K562 (cell line): Measurements from ENCODE around the gene KCTD21. TPM values are rescaled to one million over a fixed set of nuclear protein-coding genes. Genes with fewer than 3 reads are reported as not detected.
A peak's percentile ranks its signal among the peaks of the same experiment; 100 is the strongest.

Source experiments
- ATAC-seq: fragments of 200-7000 bp; cut with Tn5 transposase; 3 replicates; pipeline ENCODE4 v1.9.1; 2020; ENCODE audit warnings: moderate library complexity
- BruUV-seq: library from RNA; stranded (reverse); fragments of 400-500 nt; replicated peaks from 2 replicates; lab custom pipeline; 2021; lab: Mats Ljungman, UMichigan
- CTCF ChIA-PET: fragments of 300-600 bp; formaldehyde crosslinking; extraction: SDS; loops from one replicate; lab custom pipeline; 2021; ENCODE audit warnings: low intra/inter-chr PET ratio; lab: Yijun Ruan, JAX
- POLR2A ChIA-PET: fragments of 300-600, 350-650 bp; sonication (Branson Sonifier 250); formaldehyde crosslinking; extraction: SDS; loops from one replicate; lab custom pipeline; 2021; ENCODE audit warnings: antibody characterized with exemption, inconsistent platforms; lab: Yijun Ruan, JAX
- DNase-seq, 4 experiments: peaks; one replicate each; pipeline versions ENCODE4 v3.0.0 to v3.0.0-alpha.2; 2011 to 2018; ENCODE audit warnings: low spot score in 3 of 4, mixed read lengths in 3 of 4; ENCODE audit errors: extremely low read depth in 1 of 4
- FAIRE-seq: peaks from 2 replicates; lab custom pipeline; 2011; peaks lifted over from hg19 to GRCh38; lab: Jason Lieb, UNC
- H2AFZ ChIP-seq: 2 replicates; pipeline ENCODE4 v1.6.0; 2011; ENCODE audit warnings: low read depth, low read length, control low read depth, inconsistent platforms
- H3K27ac ChIP-seq: fragments of 200-600 bp; 3 replicates; pipeline ENCODE4 v1.8.0; 2011; ENCODE audit warnings: low read depth, mild to moderate bottlenecking, control low read depth, inconsistent platforms, low read length, moderate library complexity, mixed read lengths; ENCODE audit errors: extremely low read depth
- H3K27me3 ChIP-seq, 2 experiments: fragments of 300-600 bp in 1 of 2; 2 replicates in 1 of 2; 3 replicates in 1 of 2; pipeline versions ENCODE4 v1.6.0 to v1.8.0; 2011; ENCODE audit warnings: inconsistent platforms in 2 of 2, low read length in 2 of 2, mild to moderate bottlenecking in 1 of 2, mixed read lengths in 1 of 2, moderate library complexity in 1 of 2; ENCODE audit not compliant: control insufficient read depth in 2 of 2, insufficient read depth in 2 of 2
- H3K36me3 ChIP-seq: fragments of 300-600 bp; 3 replicates; pipeline ENCODE4 v1.8.0; 2011; ENCODE audit warnings: mild to moderate bottlenecking, low read length, inconsistent platforms; ENCODE audit not compliant: control insufficient read depth, insufficient read depth
- H3K4me1 ChIP-seq, 2 experiments: fragments of 200-600 bp in 1 of 2; replicated peaks in 1 of 2; 2 replicates in 1 of 2; 3 replicates in 1 of 2; pipeline versions ENCODE4 v1.5.1 to v1.8.0; 2011; ENCODE audit warnings: inconsistent platforms in 2 of 2, low read length in 2 of 2, mild to moderate bottlenecking in 1 of 2, mixed read lengths in 1 of 2, moderate library complexity in 1 of 2; ENCODE audit not compliant: control insufficient read depth in 2 of 2, insufficient read depth in 2 of 2
- H3K4me2 ChIP-seq: 2 replicates; pipeline ENCODE4 v1.6.1; 2011; ENCODE audit warnings: low read length, control low read depth, inconsistent platforms, mixed read lengths; ENCODE audit not compliant: insufficient read depth
- H3K4me3 ChIP-seq: fragments of 200-600 bp; sonication (generic), shearing (Covaris generic); 2 replicates; pipeline ENCODE4 v1.5.1; 2016; ENCODE audit warnings: control low read depth, inconsistent platforms
- H3K79me2 ChIP-seq: fragments of 200-600 bp; 3 replicates; pipeline ENCODE4 v1.8.0; 2011; ENCODE audit warnings: low read length, inconsistent platforms; ENCODE audit not compliant: control insufficient read depth, insufficient read depth
- H3K9ac ChIP-seq, 2 experiments: 2 replicates each; pipeline versions ENCODE4 v1.6.0 to v1.6.1; 2011; ENCODE audit warnings: low read depth in 2 of 2, low read length in 2 of 2, control low read depth in 1 of 2, inconsistent platforms in 1 of 2, mild to moderate bottlenecking in 1 of 2, mixed read lengths in 1 of 2; ENCODE audit not compliant: insufficient read depth in 1 of 2
- H3K9me1 ChIP-seq: one replicate; pipeline ENCODE4 v1.6.0; 2011; ENCODE audit warnings: inconsistent platforms, mild to moderate bottlenecking, low read length, moderate library complexity; ENCODE audit not compliant: control insufficient read depth, insufficient read depth
- H3K9me3 ChIP-seq: replicated peaks from 2 replicates; pipeline ENCODE4 v1.5.1; 2011; ENCODE audit warnings: low read depth, low read length, inconsistent platforms; ENCODE audit not compliant: control insufficient read depth, insufficient read depth
- H4K20me1 ChIP-seq: replicated peaks from 2 replicates; pipeline ENCODE4 v1.6.1; 2011; ENCODE audit warnings: low read length, inconsistent platforms, mixed read lengths; ENCODE audit not compliant: control insufficient read depth, insufficient read depth
- BRCA1 ChIP-seq, 2 experiments: fragments of 450-650 bp in 1 of 2; sonication (generic) in 1 of 2; formaldehyde crosslinking in 1 of 2; IDR thresholded peaks; 2 replicates each; pipeline versions ENCODE4 v1.5.0 to v1.6.1; 2017 to 2020; ENCODE audit warnings: mild to moderate bottlenecking in 1 of 2, missing genetic modification reagents in 1 of 2
- BRD9 ChIP-seq: fragments of 450-650 bp; IDR thresholded peaks from 2 replicates; pipeline ENCODE4 v1.6.1; 2018; ENCODE audit warnings: low read depth; ENCODE audit not compliant: partially characterized antibody
- GTF3C2 ChIP-seq: IDR thresholded peaks from 3 replicates; pipeline ENCODE4 v1.6.1; 2011; ENCODE audit warnings: borderline replicate concordance, mild to moderate bottlenecking, moderate library complexity; ENCODE audit not compliant: insufficient read length; ENCODE audit errors: extremely low read depth
- HDAC2 ChIP-seq: fragments of 450-650 bp; IDR thresholded peaks from 2 replicates; pipeline ENCODE4 v1.6.1; 2016; ENCODE audit warnings: mild to moderate bottlenecking
- KAT8 ChIP-seq: fragments of 450-650 bp; IDR thresholded peaks from 2 replicates; pipeline ENCODE4 v1.6.1; 2016; ENCODE audit warnings: low read depth, mild to moderate bottlenecking
- KDM1A ChIP-seq, 2 experiments: fragments of 450-650 bp; IDR thresholded peaks; 2 replicates each; pipeline ENCODE4 v1.6.1; 2016; ENCODE audit warnings: mild to moderate bottlenecking in 2 of 2
- MAZ ChIP-seq, 2 experiments: fragments of 450-650 bp in 1 of 2; sonication (generic) in 1 of 2; formaldehyde crosslinking; IDR thresholded peaks in 1 of 2; conservative IDR thresholded peaks in 1 of 2; 2 replicates each; pipeline versions ENCODE4 v1.4.0 to v1.5.0; 2020; ENCODE audit warnings: mild to moderate bottlenecking in 1 of 2, missing genetic modification reagents in 1 of 2
- PML ChIP-seq: IDR thresholded peaks from 2 replicates; pipeline ENCODE4 v1.6.1; 2012; ENCODE audit warnings: low read length, inconsistent platforms
- POLR2A ChIP-seq: fragments of 450-650 bp; conservative IDR thresholded peaks from 2 replicates; pipeline ENCODE4 v1.6.1; 2016
- POLR3A ChIP-seq: IDR thresholded peaks from 2 replicates; pipeline ENCODE4 v1.6.1; 2011; ENCODE audit warnings: borderline replicate concordance, mild to moderate bottlenecking, moderate library complexity; ENCODE audit not compliant: insufficient read length, insufficient read depth; ENCODE audit errors: extremely low read depth
- SMAD1 ChIP-seq: fragments of 150-350 bp; IDR thresholded peaks from 2 replicates; pipeline ENCODE4 v1.6.1; 2014; ENCODE audit warnings: low read length, low read depth; ENCODE audit not compliant: partially characterized antibody
- TAF7 ChIP-seq: fragments of 450-650 bp; IDR thresholded peaks from 2 replicates; pipeline ENCODE4 v1.6.1; 2016; ENCODE audit warnings: missing genetic modification characterization, missing compliant biosample characterization
- ZBTB43 ChIP-seq: sonication (generic); formaldehyde crosslinking; IDR thresholded peaks from 2 replicates; pipeline ENCODE4 v1.8.0; 2023; ENCODE audit warnings: mild to moderate bottlenecking, missing genetic modification reagents
- WGBS: fragments of 100-300 bp; shearing (Covaris generic); methylation state at CpG from one replicate; pipeline ENCODE4 v1.1.6; 2016; ENCODE audit warnings: low coverage, mixed read lengths; ENCODE audit not compliant: insufficient coverage; ENCODE audit errors: missing lambda C conversion rate; 5-methylcytosine and 5-hydroxymethylcytosine counted together
- in situ Hi-C: fragments of 300-500 bp; cut with MboI; formaldehyde crosslinking; loops from 4 replicates; pipeline ENCODE4 v1.15.0; 2018; ENCODE audit warnings: inconsistent platforms, mixed read lengths
- intact Hi-C: fragments of 100-400 bp; cut with micrococcal nuclease; formaldehyde crosslinking; loops from 2 replicates; pipeline ENCODE4 v1.14.2; 2022
- polyA plus RNA-seq, 8 experiments: library from polyadenylated mRNA; depleted of rRNA in 4 of 8; stranded (reverse) in 5 of 8; unstranded in 3 of 8; fragments of >200 nt; fragmentation: Nextera tagmentation in 2 of 8; fragmentation: Illumina TruSeq in 1 of 8; extraction: Ambion mirVana in 2 of 8; extraction: Trizol in 1 of 8; gene quantifications; 2 replicates each; pipeline versions ENCODE4 v1.2.1 to v1.2.3, GENCODE V29; 2011 to 2014; ENCODE audit warnings: inconsistent platforms in 1 of 8, missing spikeins in 1 of 8
- total RNA-seq, 7 experiments: library from RNA; depleted of rRNA in 6 of 7; stranded (reverse); fragments of >200 nt in 6 of 7; fragmentation: Illumina TruSeq in 2 of 7; extraction: Trizol in 2 of 7; gene quantifications; 2 replicates each; pipeline versions ENCODE4 v1.2.1 to v1.2.3, GENCODE V29; 2011 to 2021; ENCODE audit warnings: low replicate concordance in 1 of 7
- TF ChIP-seq, protein P1 (sequence below): fragments of 250-450 bp; sonication (Bioruptor Pico); IDR thresholded peaks from 2 replicates; pipeline ENCODE4 v1.4.0; 2020; ENCODE audit warnings: mild to moderate bottlenecking, moderate library complexity

Gene KCTD21
- total and polyA plus RNA-seq, 9 of the 15 experiments (the other 6 are each of a cell fraction or from before 2014, with no cell fraction given), result 0.34 to 5.4 (median 1.9) TPM

DNA sequence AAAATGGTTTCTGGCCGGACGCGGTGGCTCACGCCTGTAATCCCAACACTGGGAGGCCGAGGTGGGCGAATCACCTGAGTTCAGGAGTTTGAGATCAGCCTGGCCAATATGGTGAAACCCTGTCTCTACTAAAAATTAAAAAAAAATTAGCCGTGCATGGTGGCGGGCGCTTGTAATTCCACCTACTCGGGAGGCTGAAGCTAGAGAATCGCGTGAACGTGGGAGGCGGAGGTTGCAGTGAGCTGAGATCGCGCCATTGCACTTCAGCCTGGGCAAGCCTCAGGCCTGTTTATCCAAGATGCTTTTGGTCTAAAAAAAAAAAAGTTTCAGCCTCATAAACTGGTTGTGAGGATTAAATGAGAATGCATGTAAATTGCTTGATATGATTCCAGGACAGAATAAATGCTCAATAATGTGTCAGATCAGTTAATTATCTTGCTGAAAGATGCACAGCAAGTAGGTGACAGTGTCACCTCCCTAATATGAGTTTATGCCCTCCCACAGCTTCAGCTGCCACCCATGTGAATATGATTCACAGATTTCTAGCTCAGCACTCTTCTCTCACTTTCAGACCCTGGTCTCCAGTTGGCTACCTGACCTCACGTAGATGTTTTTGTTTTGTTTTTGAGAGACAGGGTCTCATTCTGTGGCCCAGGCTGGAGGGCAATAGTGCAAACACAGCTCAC is 47.9 kb downstream of the KCTD21 start:
- peaks cover 52% of the 10 kb centered on the region for H3K79me2 ChIP-seq
- in situ Hi-C loops, result no loop called here
- H4K20me1 ChIP-seq, result no peaks in the 10 kb centered on the region
- WGBS, result 9% methylated on average over 17 of the region's 17 CpGs
- peaks cover 15 to 17% of the 10 kb centered on the region in 2 experiments; a peak in 4 of 5 replicates for H3K4me1 ChIP-seq
- peak overlapping the region; percentile 98 for H3K4me2 ChIP-seq
- H3K27ac ChIP-seq, result peak overlapping the region; percentile 91
- peaks cover 2% of the 10 kb centered on the region; the same call in 1 of the 2 replicates for H3K9me3 ChIP-seq
- no peak for FAIRE-seq
- peak; percentile 22 to 44 (median 34) for DNase-seq
- peak overlapping the region; percentile 69 for H2AFZ ChIP-seq
- peak; percentile 18 for ATAC-seq
- ChIA-PET POLR2A (interaction anchor here (0.8 to 2.5 kb wide), 8 partner anchors 9 to 432 kb away, joined by 3 to 12 read pairs (median 3); partner anchors contain the start of genes INTS4 and NDUFC2), CTCF (no interaction called here)
- H3K9me1 ChIP-seq, result no peaks in the 10 kb centered on the region
- H3K27me3 ChIP-seq, result no peaks in the 10 kb centered on the region
- peaks cover 30% of the 10 kb centered on the region for H3K36me3 ChIP-seq
- peak overlapping the region; percentile 86 to 94 for H3K9ac ChIP-seq
- intact Hi-C loops, result loop anchor here (5.0 kb wide), 1 partner anchor 277 kb away; the partner anchor contains the start of gene GAB2
- H3K4me3 ChIP-seq, result peak overlapping the region; percentile 59
- BruUV-seq, result no TSS peak
- TF ChIP-seq POLR3A (no peak), HDAC2 (peak; percentile 58), SMAD1 (no peak), BRCA1 (IDR thresholded peaks at IDR 0.05) (no peak), BRCA1 (CRISPR knock-in tag; IDR thresholded peaks at IDR 0.05) (no peak), KDM1A (IDR thresholded peaks at IDR 0.05) (peak; percentile 60 to 68; a peak in 3 of 4 replicates), KAT8 (no peak), TAF7 (tag) (no peak), ZBTB43 (no peak), POLR2A (no peak), BRD9 (peak; percentile 56), PML (no peak), GTF3C2 (no peak), MAZ (CRISPR knock-in tag; conservative IDR thresholded peaks at IDR 0.05 in 1 of 2, IDR thresholded peaks at IDR 0.05 in 1 of 2) (no peak)
- TF ChIP-seq, protein P1, sequence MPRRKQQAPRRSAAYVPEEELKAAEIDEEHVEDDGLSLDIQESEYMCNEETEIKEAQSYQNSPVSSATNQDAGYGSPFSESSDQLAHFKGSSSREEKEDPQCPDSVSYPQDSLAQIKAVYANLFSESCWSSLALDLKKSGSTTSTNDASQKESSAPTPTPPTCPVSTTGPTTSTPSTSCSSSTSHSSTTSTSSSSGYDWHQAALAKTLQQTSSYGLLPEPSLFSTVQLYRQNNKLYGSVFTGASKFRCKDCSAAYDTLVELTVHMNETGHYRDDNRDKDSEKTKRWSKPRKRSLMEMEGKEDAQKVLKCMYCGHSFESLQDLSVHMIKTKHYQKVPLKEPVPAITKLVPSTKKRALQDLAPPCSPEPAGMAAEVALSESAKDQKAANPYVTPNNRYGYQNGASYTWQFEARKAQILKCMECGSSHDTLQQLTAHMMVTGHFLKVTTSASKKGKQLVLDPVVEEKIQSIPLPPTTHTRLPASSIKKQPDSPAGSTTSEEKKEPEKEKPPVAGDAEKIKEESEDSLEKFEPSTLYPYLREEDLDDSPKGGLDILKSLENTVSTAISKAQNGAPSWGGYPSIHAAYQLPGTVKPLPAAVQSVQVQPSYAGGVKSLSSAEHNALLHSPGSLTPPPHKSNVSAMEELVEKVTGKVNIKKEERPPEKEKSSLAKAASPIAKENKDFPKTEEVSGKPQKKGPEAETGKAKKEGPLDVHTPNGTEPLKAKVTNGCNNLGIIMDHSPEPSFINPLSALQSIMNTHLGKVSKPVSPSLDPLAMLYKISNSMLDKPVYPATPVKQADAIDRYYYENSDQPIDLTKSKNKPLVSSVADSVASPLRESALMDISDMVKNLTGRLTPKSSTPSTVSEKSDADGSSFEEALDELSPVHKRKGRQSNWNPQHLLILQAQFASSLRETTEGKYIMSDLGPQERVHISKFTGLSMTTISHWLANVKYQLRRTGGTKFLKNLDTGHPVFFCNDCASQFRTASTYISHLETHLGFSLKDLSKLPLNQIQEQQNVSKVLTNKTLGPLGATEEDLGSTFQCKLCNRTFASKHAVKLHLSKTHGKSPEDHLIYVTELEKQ (CRISPR knock-in tag), result no peak
